Caco-2 (cell line): ENCODE data around the gene GADD45G. TPM values are rescaled to one million over a fixed set of nuclear protein-coding genes. Genes with fewer than 3 reads are reported as not detected.

Source experiments
- BruUV-seq: library from RNA; stranded (reverse); fragments of 400-500 nt; replicated peaks from 2 replicates; lab custom pipeline; 2021; lab: Mats Ljungman, UMichigan
- CTCF ChIA-PET: fragments of 300-600 bp; sonication (Branson Sonifier 250); formaldehyde crosslinking; loops from one replicate; lab custom pipeline; 2022; ENCODE audit warnings: antibody characterized with exemption; lab: Charles Lee
- POLR2A ChIA-PET: fragments of 300-600 bp; sonication (Branson Sonifier 250); formaldehyde crosslinking; loops from one replicate; lab custom pipeline; 2022; ENCODE audit warnings: antibody characterized with exemption; lab: Charles Lee
- DNase-seq, 2 experiments: peaks; one replicate each; pipeline versions ENCODE4 v3.0.0 to v3.0.0-alpha.2; 2020 to 2022
- H3K27me3 ChIP-seq: replicated peaks from 2 replicates; pipeline ENCODE4 v1.6.0; 2011; ENCODE audit warnings: low read length; ENCODE audit not compliant: control insufficient read depth, insufficient read depth
- H3K36me3 ChIP-seq: 2 replicates; pipeline ENCODE4 v1.5.1; 2011; ENCODE audit warnings: low read length; ENCODE audit not compliant: control insufficient read depth, insufficient read depth
- H3K4me1 ChIP-seq: fragments of 250-450 bp; sonication (Bioruptor Pico); 2 replicates; pipeline ENCODE4 v1.5.1; 2020; ENCODE audit warnings: mild to moderate bottlenecking
- H3K4me3 ChIP-seq: 2 replicates; pipeline ENCODE4 v1.5.1; 2011; ENCODE audit warnings: low read depth, mild to moderate bottlenecking, control low read depth, low read length
- H3K9me3 ChIP-seq: fragments of 250-450 bp; sonication (Bioruptor Pico); 2 replicates; pipeline ENCODE4 v1.5.1; 2020; ENCODE audit warnings: mild to moderate bottlenecking, moderate library complexity
- H3K27ac Mint-ChIP-seq: one replicate; pipeline ENCODE4 v1.8.0; 2022; ENCODE audit warnings: mixed read lengths; ENCODE audit not compliant: unreplicated experiment
- H3K27me3 Mint-ChIP-seq: one replicate; pipeline ENCODE4 v1.8.0; 2022; ENCODE audit warnings: mixed read lengths; ENCODE audit not compliant: insufficient read depth, unreplicated experiment
- H3K36me3 Mint-ChIP-seq: one replicate; pipeline ENCODE4 v1.8.0; 2022; ENCODE audit warnings: mild to moderate bottlenecking, mixed read lengths; ENCODE audit not compliant: insufficient read depth, unreplicated experiment
- H3K4me1 Mint-ChIP-seq: one replicate; pipeline ENCODE4 v1.8.0; 2022; ENCODE audit warnings: low read depth, mixed read lengths; ENCODE audit not compliant: unreplicated experiment
- H3K4me3 Mint-ChIP-seq: one replicate; pipeline ENCODE4 v1.8.0; 2022; ENCODE audit warnings: mild to moderate bottlenecking, moderate library complexity, mixed read lengths; ENCODE audit not compliant: unreplicated experiment
- H3K9me3 Mint-ChIP-seq: one replicate; pipeline ENCODE4 v1.8.0; 2022; ENCODE audit warnings: mixed read lengths; ENCODE audit not compliant: unreplicated experiment
- intact Hi-C: fragments of 100-400 bp; cut with micrococcal nuclease; formaldehyde crosslinking; loops from one replicate; pipeline ENCODE4 v1.10.0; 2022; ENCODE audit not compliant: unreplicated experiment
- total RNA-seq: library from RNA; stranded (reverse); gene quantifications from 2 replicates; pipeline ENCODE4 v1.2.3, GENCODE V29; 2022
- TF ChIP-seq, protein P1 (sequence below), 2 experiments: fragments of 200-600 bp in 1 of 2; IDR thresholded peaks; 1 replicate in 1 of 2; 2 replicates in 1 of 2; pipeline versions ENCODE4 v1.5.1 to v1.8.0; 2011 to 2022; ENCODE audit warnings: antibody characterized with exemption in 1 of 2, control low read depth in 1 of 2, inconsistent platforms in 1 of 2, low read depth in 1 of 2, low read length in 1 of 2, mild to moderate bottlenecking in 1 of 2, moderate library complexity in 1 of 2; ENCODE audit not compliant: insufficient read depth in 1 of 2, severe bottlenecking in 1 of 2, unreplicated experiment in 1 of 2

GADD45G gene
- total RNA-seq, 1 experiment from 2014 or later = 3.7 TPM

DNA sequence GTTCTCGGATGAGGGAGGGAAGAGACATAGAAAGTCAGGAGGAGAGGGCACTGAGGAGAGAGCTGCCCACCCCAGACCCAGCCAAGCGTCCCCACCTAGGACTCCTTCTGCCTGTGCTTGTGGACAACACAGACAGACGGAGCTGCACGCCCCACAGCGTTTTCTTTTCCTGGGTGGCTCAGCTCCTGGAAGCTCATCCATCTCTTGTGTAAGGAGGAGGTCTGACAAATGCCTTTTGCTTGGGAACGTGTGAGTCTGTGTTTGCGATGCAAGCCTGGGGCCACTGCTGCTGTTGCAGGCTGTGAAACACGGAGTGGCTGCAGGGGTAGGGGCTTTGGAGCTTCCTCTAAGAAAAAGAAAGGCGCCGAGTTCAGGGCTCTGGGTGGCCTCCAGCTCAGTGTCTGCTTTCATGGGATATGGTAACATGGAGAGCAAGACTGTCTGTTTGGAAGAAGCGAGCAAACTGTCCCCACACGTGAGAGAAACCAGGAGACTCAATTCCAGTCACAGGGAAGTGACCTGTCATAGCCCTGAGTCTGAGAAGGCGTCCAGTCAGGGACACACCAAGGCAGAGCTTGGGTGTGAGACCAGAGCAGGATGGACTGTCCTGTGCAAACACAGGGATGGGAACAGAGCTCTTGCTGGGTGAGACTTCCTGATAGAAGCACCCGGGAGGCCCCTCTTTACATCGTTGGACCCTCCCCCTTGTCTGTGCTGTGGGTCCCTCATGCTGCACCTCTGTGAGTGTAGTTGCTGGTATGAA is 42.7 kb downstream of the GADD45G start:
- no peaks in the 10 kb centered on the region for H3K27me3 Mint-ChIP-seq
- POLR2A ChIA-PET = interaction anchor here (0.6 to 1.2 kb wide), 3 partner anchors 43 to 153 kb away, joined by 3 to 7 read pairs (median 4); partner anchors contain the start of gene GADD45G

DNA sequence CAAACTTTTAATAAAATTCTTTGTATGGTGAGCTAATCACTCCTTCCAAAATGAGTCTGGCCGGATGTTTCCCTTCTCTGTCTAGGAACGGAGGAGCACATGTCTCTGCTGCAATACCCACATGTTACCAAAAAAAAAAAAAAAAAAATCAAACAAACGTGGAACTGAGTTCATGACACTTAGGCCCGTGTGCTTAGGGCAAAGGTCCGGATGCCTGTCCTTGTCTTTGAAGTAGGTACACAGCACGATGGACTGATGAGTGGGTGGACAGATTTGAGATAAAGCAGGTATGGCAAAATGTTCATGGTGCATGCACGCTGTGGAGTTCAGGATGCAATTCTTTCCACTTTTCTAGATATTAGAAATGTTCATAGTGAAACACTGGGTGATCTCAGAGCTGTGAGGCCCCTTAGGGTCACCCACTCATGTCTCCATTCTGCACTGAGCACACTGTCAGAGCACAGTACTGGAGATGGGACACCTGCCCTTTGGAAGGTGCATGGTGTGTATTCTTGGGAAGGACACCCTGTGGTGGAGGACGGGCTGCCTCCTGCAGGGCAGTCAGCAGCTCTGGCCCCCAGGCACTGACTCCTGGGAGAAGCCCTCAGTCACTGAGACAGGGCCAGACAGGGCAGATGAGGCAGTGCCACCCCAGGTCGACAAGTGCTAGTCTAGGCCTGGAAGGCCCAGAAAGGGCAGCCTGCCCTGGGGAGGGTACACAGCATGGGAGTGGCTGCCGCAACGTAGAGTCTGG is 43.6 kb downstream of the GADD45G start:
- peak; percentile 67 to 81 for DNase-seq
- Mint-ChIP-seq H3K4me1 (peaks cover 7% of the 10 kb centered on the region), H3K9me3 (no peaks in the 10 kb centered on the region), H3K27me3 (no peaks in the 10 kb centered on the region), H3K4me3 (peak overlapping the region; percentile 43), H3K27ac (peak overlapping the region; percentile 77), H3K36me3 (no peaks in the 10 kb centered on the region)
- Histone ChIP-seq H3K9me3 (no peaks in the 10 kb centered on the region), H3K27me3 (no peaks in the 10 kb centered on the region), H3K4me3 (no peak overlapping the region), H3K36me3 (no peaks in the 10 kb centered on the region), H3K4me1 (peaks cover 35% of the 10 kb centered on the region)
- no TSS peak for BruUV-seq
- intact Hi-C loops = loop anchor here (1.0 kb wide), 2 partner anchors 44 to 73 kb away; no protein-coding TSS in a partner anchor
- TF ChIP-seq, protein P1, sequence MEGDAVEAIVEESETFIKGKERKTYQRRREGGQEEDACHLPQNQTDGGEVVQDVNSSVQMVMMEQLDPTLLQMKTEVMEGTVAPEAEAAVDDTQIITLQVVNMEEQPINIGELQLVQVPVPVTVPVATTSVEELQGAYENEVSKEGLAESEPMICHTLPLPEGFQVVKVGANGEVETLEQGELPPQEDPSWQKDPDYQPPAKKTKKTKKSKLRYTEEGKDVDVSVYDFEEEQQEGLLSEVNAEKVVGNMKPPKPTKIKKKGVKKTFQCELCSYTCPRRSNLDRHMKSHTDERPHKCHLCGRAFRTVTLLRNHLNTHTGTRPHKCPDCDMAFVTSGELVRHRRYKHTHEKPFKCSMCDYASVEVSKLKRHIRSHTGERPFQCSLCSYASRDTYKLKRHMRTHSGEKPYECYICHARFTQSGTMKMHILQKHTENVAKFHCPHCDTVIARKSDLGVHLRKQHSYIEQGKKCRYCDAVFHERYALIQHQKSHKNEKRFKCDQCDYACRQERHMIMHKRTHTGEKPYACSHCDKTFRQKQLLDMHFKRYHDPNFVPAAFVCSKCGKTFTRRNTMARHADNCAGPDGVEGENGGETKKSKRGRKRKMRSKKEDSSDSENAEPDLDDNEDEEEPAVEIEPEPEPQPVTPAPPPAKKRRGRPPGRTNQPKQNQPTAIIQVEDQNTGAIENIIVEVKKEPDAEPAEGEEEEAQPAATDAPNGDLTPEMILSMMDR (IDR thresholded peaks at IDR 0.05; ENCODE audit: insufficient read depth in 1 of 2, low read depth in 1 of 2, low read length in 1 of 2, severe bottlenecking in 1 of 2, unreplicated experiment in 1 of 2) = no peak
- ChIA-PET CTCF (interaction anchor here (1.0 kb wide), 2 partner anchors 45 to 46 kb away, joined by 3 to 4 read pairs; no protein-coding TSS in a partner anchor), POLR2A (interaction anchor here (0.6 to 1.2 kb wide), 2 partner anchors 44 to 153 kb away, joined by 4 to 7 read pairs; partner anchors contain the start of gene GADD45G)

More for the DNA sequence above, 42.7 kb downstream of the GADD45G start:
- TF ChIP-seq, protein P1 (IDR thresholded peaks at IDR 0.05; ENCODE audit: insufficient read depth in 1 of 2, low read depth in 1 of 2, low read length in 1 of 2, severe bottlenecking in 1 of 2, unreplicated experiment in 1 of 2) = no peak
- peaks cover 7% of the 10 kb centered on the region for H3K4me1 Mint-ChIP-seq
- peak overlapping the region; percentile 43 for H3K4me3 Mint-ChIP-seq
- H3K9me3 Mint-ChIP-seq = no peaks in the 10 kb centered on the region
- no peaks in the 10 kb centered on the region for H3K9me3 ChIP-seq
- intact Hi-C loops = loop anchor here (1.0 kb wide), 2 partner anchors 43 to 74 kb away; no protein-coding TSS in a partner anchor
- no peaks in the 10 kb centered on the region for H3K36me3 ChIP-seq
- no peaks in the 10 kb centered on the region for H3K36me3 Mint-ChIP-seq
- DNase-seq = no peak
- peak overlapping the region; percentile 77 for H3K27ac Mint-ChIP-seq
- no peak overlapping the region for H3K4me3 ChIP-seq
- peaks cover 35% of the 10 kb centered on the region for H3K4me1 ChIP-seq
- BruUV-seq = no TSS peak
- no peaks in the 10 kb centered on the region for H3K27me3 ChIP-seq
- CTCF ChIA-PET = interaction anchor here (1.0 kb wide), 2 partner anchors 44 to 276 kb away, joined by 3 to 4 read pairs; no protein-coding TSS in a partner anchor
